K562 (cell line): ENCODE data around the gene SPRING1. TPM values are rescaled to one million over a fixed set of nuclear protein-coding genes. Genes with fewer than 3 reads are reported as not detected.

ENCODE experiments used
- ATAC-seq: fragments of 200-7000 bp; cut with Tn5 transposase; 3 replicates; pipeline ENCODE4 v1.9.1; 2020; ENCODE audit warnings: moderate library complexity
- BruUV-seq: library from RNA; stranded (reverse); fragments of 400-500 nt; replicated peaks from 2 replicates; lab custom pipeline; 2021; lab: Mats Ljungman, UMichigan
- CTCF ChIA-PET: fragments of 300-600 bp; formaldehyde crosslinking; extraction: SDS; loops from one replicate; lab custom pipeline; 2021; ENCODE audit warnings: low intra/inter-chr PET ratio; lab: Yijun Ruan, JAX
- POLR2A ChIA-PET: fragments of 300-600, 350-650 bp; sonication (Branson Sonifier 250); formaldehyde crosslinking; extraction: SDS; loops from one replicate; lab custom pipeline; 2021; ENCODE audit warnings: antibody characterized with exemption, inconsistent platforms; lab: Yijun Ruan, JAX
- DNase-seq, 4 experiments: peaks; one replicate each; pipeline versions ENCODE4 v3.0.0 to v3.0.0-alpha.2; 2011 to 2018; ENCODE audit warnings: low spot score in 3 of 4, mixed read lengths in 3 of 4; ENCODE audit errors: extremely low read depth in 1 of 4
- FAIRE-seq: peaks from 2 replicates; lab custom pipeline; 2011; peaks lifted over from hg19 to GRCh38; lab: Jason Lieb, UNC
- H2AFZ ChIP-seq: 2 replicates; pipeline ENCODE4 v1.6.0; 2011; ENCODE audit warnings: low read depth, low read length, control low read depth, inconsistent platforms
- H3K27ac ChIP-seq: fragments of 200-600 bp; 3 replicates; pipeline ENCODE4 v1.8.0; 2011; ENCODE audit warnings: low read depth, mild to moderate bottlenecking, control low read depth, inconsistent platforms, low read length, moderate library complexity, mixed read lengths; ENCODE audit errors: extremely low read depth
- H3K27me3 ChIP-seq, 2 experiments: fragments of 300-600 bp in 1 of 2; 2 replicates in 1 of 2; 3 replicates in 1 of 2; pipeline versions ENCODE4 v1.6.0 to v1.8.0; 2011; ENCODE audit warnings: inconsistent platforms in 2 of 2, low read length in 2 of 2, mild to moderate bottlenecking in 1 of 2, mixed read lengths in 1 of 2, moderate library complexity in 1 of 2; ENCODE audit not compliant: control insufficient read depth in 2 of 2, insufficient read depth in 2 of 2
- H3K36me3 ChIP-seq: fragments of 300-600 bp; 3 replicates; pipeline ENCODE4 v1.8.0; 2011; ENCODE audit warnings: mild to moderate bottlenecking, low read length, inconsistent platforms; ENCODE audit not compliant: control insufficient read depth, insufficient read depth
- H3K4me1 ChIP-seq, 2 experiments: fragments of 200-600 bp in 1 of 2; replicated peaks in 1 of 2; 2 replicates in 1 of 2; 3 replicates in 1 of 2; pipeline versions ENCODE4 v1.5.1 to v1.8.0; 2011; ENCODE audit warnings: inconsistent platforms in 2 of 2, low read length in 2 of 2, mild to moderate bottlenecking in 1 of 2, mixed read lengths in 1 of 2, moderate library complexity in 1 of 2; ENCODE audit not compliant: control insufficient read depth in 2 of 2, insufficient read depth in 2 of 2
- H3K4me2 ChIP-seq: 2 replicates; pipeline ENCODE4 v1.6.1; 2011; ENCODE audit warnings: low read length, control low read depth, inconsistent platforms, mixed read lengths; ENCODE audit not compliant: insufficient read depth
- H3K4me3 ChIP-seq: fragments of 200-600 bp; sonication (generic), shearing (Covaris generic); 2 replicates; pipeline ENCODE4 v1.5.1; 2016; ENCODE audit warnings: control low read depth, inconsistent platforms
- H3K79me2 ChIP-seq: fragments of 200-600 bp; 3 replicates; pipeline ENCODE4 v1.8.0; 2011; ENCODE audit warnings: low read length, inconsistent platforms; ENCODE audit not compliant: control insufficient read depth, insufficient read depth
- H3K9ac ChIP-seq, 2 experiments: 2 replicates each; pipeline versions ENCODE4 v1.6.0 to v1.6.1; 2011; ENCODE audit warnings: low read depth in 2 of 2, low read length in 2 of 2, control low read depth in 1 of 2, inconsistent platforms in 1 of 2, mild to moderate bottlenecking in 1 of 2, mixed read lengths in 1 of 2; ENCODE audit not compliant: insufficient read depth in 1 of 2
- H3K9me1 ChIP-seq: one replicate; pipeline ENCODE4 v1.6.0; 2011; ENCODE audit warnings: inconsistent platforms, mild to moderate bottlenecking, low read length, moderate library complexity; ENCODE audit not compliant: control insufficient read depth, insufficient read depth
- H3K9me3 ChIP-seq: replicated peaks from 2 replicates; pipeline ENCODE4 v1.5.1; 2011; ENCODE audit warnings: low read depth, low read length, inconsistent platforms; ENCODE audit not compliant: control insufficient read depth, insufficient read depth
- H4K20me1 ChIP-seq: replicated peaks from 2 replicates; pipeline ENCODE4 v1.6.1; 2011; ENCODE audit warnings: low read length, inconsistent platforms, mixed read lengths; ENCODE audit not compliant: control insufficient read depth, insufficient read depth
- COPS2 ChIP-seq: fragments of 450-650 bp; conservative IDR thresholded peaks from 2 replicates; pipeline ENCODE4 v1.6.1; 2016; ENCODE audit warnings: mild to moderate bottlenecking, moderate library complexity
- ELF2 ChIP-seq: fragments of 250-450 bp; sonication (Bioruptor Pico); IDR thresholded peaks from 2 replicates; pipeline ENCODE4 v1.5.0; 2021; ENCODE audit warnings: mild to moderate bottlenecking
- IRF2 ChIP-seq: sonication (generic); formaldehyde crosslinking; IDR thresholded peaks from 2 replicates; pipeline ENCODE4 v1.8.1; 2022; ENCODE audit warnings: mild to moderate bottlenecking, missing genetic modification reagents
- NFE2L1 ChIP-seq: fragments of 450-650 bp; IDR thresholded peaks from 2 replicates; pipeline ENCODE4 v1.6.1; 2016; ENCODE audit warnings: missing genetic modification characterization, low read depth, mild to moderate bottlenecking, missing compliant biosample characterization, moderate library complexity, borderline replicate concordance
- ZNF121 ChIP-seq: sonication (generic); formaldehyde crosslinking; conservative IDR thresholded peaks from 2 replicates; pipeline ENCODE4 v1.8.0; 2022; ENCODE audit warnings: missing genetic modification reagents
- ZNF592 ChIP-seq: fragments of 450-650 bp; IDR thresholded peaks from 2 replicates; pipeline ENCODE4 v1.6.1; 2017; ENCODE audit warnings: antibody characterized with exemption, mild to moderate bottlenecking
- WGBS: fragments of 100-300 bp; shearing (Covaris generic); methylation state at CpG from one replicate; pipeline ENCODE4 v1.1.6; 2016; ENCODE audit warnings: low coverage, mixed read lengths; ENCODE audit not compliant: insufficient coverage; ENCODE audit errors: missing lambda C conversion rate; 5-methylcytosine and 5-hydroxymethylcytosine counted together
- in situ Hi-C: fragments of 300-500 bp; cut with MboI; formaldehyde crosslinking; loops from 4 replicates; pipeline ENCODE4 v1.15.0; 2018; ENCODE audit warnings: inconsistent platforms, mixed read lengths
- intact Hi-C: fragments of 100-400 bp; cut with micrococcal nuclease; formaldehyde crosslinking; loops from 2 replicates; pipeline ENCODE4 v1.14.2; 2022
- polyA plus RNA-seq, 8 experiments: library from polyadenylated mRNA; depleted of rRNA in 4 of 8; stranded (reverse) in 5 of 8; unstranded in 3 of 8; fragments of >200 nt; fragmentation: Nextera tagmentation in 2 of 8; fragmentation: Illumina TruSeq in 1 of 8; extraction: Ambion mirVana in 2 of 8; extraction: Trizol in 1 of 8; gene quantifications; 2 replicates each; pipeline versions ENCODE4 v1.2.1 to v1.2.3, GENCODE V29; 2011 to 2014; ENCODE audit warnings: inconsistent platforms in 1 of 8, missing spikeins in 1 of 8
- total RNA-seq, 7 experiments: library from RNA; depleted of rRNA in 6 of 7; stranded (reverse); fragments of >200 nt in 6 of 7; fragmentation: Illumina TruSeq in 2 of 7; extraction: Trizol in 2 of 7; gene quantifications; 2 replicates each; pipeline versions ENCODE4 v1.2.1 to v1.2.3, GENCODE V29; 2011 to 2021; ENCODE audit warnings: low replicate concordance in 1 of 7

SPRING1 gene
- total and polyA plus RNA-seq, 9 of the 15 experiments (the other 6 are each of a cell fraction or from before 2014, with no cell fraction given): 1.1 to 20.0 (median 8.0) TPM

DNA sequence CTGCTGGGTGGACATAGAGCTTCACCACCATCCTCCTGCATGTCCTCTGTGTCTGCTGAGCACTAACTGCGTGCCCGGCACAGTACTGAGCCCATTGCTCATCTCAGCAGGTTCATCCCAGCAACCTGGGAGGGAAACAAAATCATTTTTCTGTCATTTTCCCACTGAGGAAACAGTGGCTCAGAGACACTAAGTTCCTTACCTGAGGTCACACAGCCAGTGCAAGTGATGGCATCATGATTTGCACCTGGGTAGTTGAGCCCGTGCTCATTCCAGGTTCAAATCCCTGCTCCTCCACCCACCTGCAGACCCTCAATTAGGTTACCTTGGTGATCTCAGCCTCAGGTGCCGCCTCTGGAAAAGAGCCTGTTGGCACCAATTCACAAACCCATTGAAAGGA lies 23.6 kb upstream of the SPRING1 start (continued):
- TF ChIP-seq IRF2 (CRISPR knock-in tag) (no peak), COPS2 (no peak), ZNF592 (no peak), ELF2 (CRISPR knock-in tag) (no peak)
- TF ChIP-seq, all 486 proteins: peak for 5

DNA sequence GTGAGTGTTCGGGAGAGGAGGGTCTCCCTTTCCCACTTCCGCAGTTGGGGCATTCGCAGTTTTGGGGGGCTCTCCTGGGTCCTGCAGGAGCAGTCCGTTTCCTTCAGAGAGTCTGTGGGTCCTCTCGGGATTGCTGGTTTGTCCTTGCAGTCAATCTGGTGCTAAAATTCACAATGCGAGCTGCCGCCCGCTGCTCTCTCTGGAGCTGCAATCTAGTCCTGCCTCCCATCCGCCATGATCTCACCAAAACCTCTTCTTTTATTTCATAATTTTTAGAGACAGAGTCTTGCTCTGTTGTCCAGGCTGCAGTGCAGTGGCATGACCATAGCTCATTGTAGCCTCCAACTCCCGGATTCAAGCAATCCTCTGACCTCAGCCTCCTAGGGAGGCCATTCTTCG lies 22.8 kb upstream of the SPRING1 start:
- CTCF ChIA-PET: no interaction called here
- BruUV-seq: no TSS peak
- Histone ChIP-seq H3K4me1 (peaks cover 0 to 4% of the 10 kb centered on the region in 2 experiments; a peak in 2 of 5 replicates), H3K4me2 (peak overlapping the region; percentile 88), H3K79me2 (peaks cover 21% of the 10 kb centered on the region; the same call in 2 of the 3 replicates), H3K4me3 (peak overlapping the region; percentile 62), H3K9me1 (no peaks in the 10 kb centered on the region), H3K27ac (peak overlapping the region; percentile 83), H3K9ac (peak overlapping the region; percentile 88 to 90), H3K36me3 (no peaks in the 10 kb centered on the region), H3K27me3 (no peaks in the 10 kb centered on the region), H2AFZ (peak overlapping the region; percentile 84), H3K9me3 (no peaks in the 10 kb centered on the region), H4K20me1 (no peaks in the 10 kb centered on the region; the same call in 1 of the 2 replicates)
- DNase-seq (peak in 1 of 4 experiments; percentile 20), FAIRE-seq (no peak), ATAC-seq (peak; percentile 26)
- POLR2A ChIA-PET: interaction anchor here (1.2 to 1.6 kb wide), 4 partner anchors 8 to 35 kb away, joined by 3 to 8 read pairs (median 4); no protein-coding TSS in a partner anchor
- WGBS: 24% methylated on average over 11 of the region's 11 CpGs
- intact Hi-C loops (no loop called here), in situ Hi-C loops (no loop called here)
- TF ChIP-seq NFE2L1 (tag): no peak
- TF ChIP-seq ZNF121 (CRISPR knock-in tag): peak; percentile 70
